GM12892 (cell line): ENCODE measurements around the gene PIGM.

Source experiments
- POLR2AphosphoS5 ChIP-seq: IDR thresholded peaks from 2 replicates; pipeline ENCODE4 v1.6.1; 2011; ENCODE audit warnings: low read depth, low read length, control low read depth
- TAF1 ChIP-seq: IDR thresholded peaks from 2 replicates; pipeline ENCODE4 v1.6.1; 2011; ENCODE audit warnings: low read depth, mild to moderate bottlenecking, control low read depth, low read length, borderline replicate concordance

DNA sequence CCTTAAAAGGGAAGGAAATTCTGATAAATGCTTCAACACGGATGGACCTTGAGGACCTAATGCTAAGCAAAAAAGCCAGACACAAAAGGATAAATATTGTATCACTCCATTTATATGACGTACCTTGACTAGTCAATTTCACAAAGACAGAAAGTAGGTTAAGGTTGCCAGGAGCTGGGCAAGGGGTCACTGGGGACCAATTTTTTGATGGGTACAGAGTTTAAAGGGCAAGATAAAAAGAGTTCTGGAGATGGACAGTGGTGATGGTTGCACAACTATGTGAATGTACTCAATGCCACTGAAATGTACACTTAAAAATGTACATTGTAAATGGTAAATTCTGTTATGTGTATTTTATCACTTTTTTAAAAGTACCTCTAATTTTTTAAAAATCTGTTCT is 45.7 kb downstream of the PIGM start:
- TF ChIP-seq POLR2AphosphoS5 (no peak), TAF1 (no peak)
